ENCODE measurements around the gene PLD1. TPM values are rescaled to one million over a fixed set of nuclear protein-coding genes. Genes with fewer than 3 reads are reported as not detected.

PLD1 gene
- total and polyA plus RNA-seq, 10 of the 15 experiments (the other 5 are each of a cell fraction or from before 2014, with no cell fraction given), result 2.9 to 108 (median 3.6) TPM

- CTCF ChIA-PET, result interaction anchor here (0.6 to 11.8 kb wide), 11 partner anchors 8 to 301 kb away, joined by 3 to 274 read pairs (median 40); partner anchors contain the start of gene PLD1
- no peaks in the 10 kb centered on the region for H3K27me3 ChIP-seq (replicated peaks in 1 of 2; ENCODE audit: control insufficient read depth in 2 of 2, insufficient read depth in 2 of 2, low read length in 1 of 2)
- H3K9ac ChIP-seq (ENCODE audit: control insufficient read depth, insufficient read depth, low read length), result no peak overlapping the region
- ATAC-seq (no peak), DNase-seq (ENCODE audit: low read depth, low spot score) (no peak), FAIRE-seq (no peak)
- 68% methylated on average over 3 of the region's 3 CpGs for WGBS (ENCODE audit: insufficient coverage, insufficient replicate concordance, low lambda C conversion rate, missing lambda C conversion rate)
- H3K4me1 ChIP-seq (ENCODE audit: control insufficient read depth, insufficient read depth, low read length), result no peaks in the 10 kb centered on the region
- H4K20me1 ChIP-seq (ENCODE audit: control insufficient read depth, insufficient read depth), result no peaks in the 10 kb centered on the region
- H3K27ac ChIP-seq (ENCODE audit: control insufficient read depth, insufficient read depth), result no peak overlapping the region
- SMC1A ChIA-PET (ENCODE audit: uncharacterized antibody, unreplicated experiment), result interaction anchor here (0.6 to 8.9 kb wide), 18 partner anchors 11 to 518 kb away, joined by 3 to 154 read pairs (median 23); partner anchors contain the start of gene PLD1
- H3K4me2 ChIP-seq (ENCODE audit: control insufficient read depth, insufficient read depth), result no peak overlapping the region
- H3K79me2 ChIP-seq (ENCODE audit: control insufficient read depth, insufficient read depth, low read length), result no peaks in the 10 kb centered on the region
- BruUV-seq (replicated peaks), result no TSS peak
- intact Hi-C loops (cut with micrococcal nuclease; ENCODE audit: unreplicated experiment) (no loop called here), in situ Hi-C loops (cut with MboI) (no loop called here)
- POLR2A ChIA-PET, result interaction anchor here (0.6 to 4.1 kb wide), 10 partner anchors 10 to 512 kb away, joined by 3 to 23 read pairs (median 4); partner anchors contain the start of gene PLD1
- RAD21 ChIA-PET (ENCODE audit: unreplicated experiment), result interaction anchor here (0.8 to 13.1 kb wide), 10 partner anchors 11 to 213 kb away, joined by 3 to 333 read pairs (median 51); partner anchors contain the start of gene PLD1
- no peaks in the 10 kb centered on the region for H3K36me3 ChIP-seq (ENCODE audit: control insufficient read depth in 2 of 2, insufficient read depth in 2 of 2, low read length in 1 of 2)
- H2AFZ ChIP-seq (ENCODE audit: control insufficient read depth, low read depth, low read length), result no peak overlapping the region
- H3K9me3 ChIP-seq (replicated peaks; ENCODE audit: control insufficient read depth, insufficient read depth, low read length), result no peaks in the 10 kb centered on the region
- TF ChIP-seq CBX5 (IDR thresholded peaks at IDR 0.05; ENCODE audit: low read depth) (no peak), MTA3 (IDR thresholded peaks at IDR 0.05; ENCODE audit: borderline replicate concordance, low read length) (no peak), IKZF2 (IDR thresholded peaks at IDR 0.05) (no peak), KDM1A (IDR thresholded peaks at IDR 0.05; ENCODE audit: borderline replicate concordance) (no peak), JUND (IDR thresholded peaks at IDR 0.05; ENCODE audit: low read depth, low read length) (no peak)
- no peak overlapping the region for H3K4me3 ChIP-seq
Measured at GRCh38 chr3:171827385-171827784, 17.1 kb upstream of the PLD1 start.

- H3K4me3 ChIP-seq, result no peak overlapping the region
- H4K20me1 ChIP-seq (ENCODE audit: control insufficient read depth, insufficient read depth), result no peaks in the 10 kb centered on the region
- ChIA-PET SMC1A (ENCODE audit: uncharacterized antibody, unreplicated experiment) (interaction anchor here (0.8 to 4.4 kb wide), 7 partner anchors 9 to 83 kb away, joined by 3 to 35 read pairs (median 3); no protein-coding TSS in a partner anchor), CTCF (interaction anchor here (1.0 to 2.3 kb wide), 6 partner anchors 9 to 211 kb away, joined by 3 to 11 read pairs (median 4); no protein-coding TSS in a partner anchor), POLR2A (interaction anchor here (1.0 to 1.9 kb wide), 2 partner anchors 23 to 34 kb away, joined by 3 to 8 read pairs; no protein-coding TSS in a partner anchor), RAD21 (ENCODE audit: unreplicated experiment) (interaction anchor here (0.8 to 1.6 kb wide), 3 partner anchors 11 to 52 kb away, joined by 3 to 6 read pairs (median 3); no protein-coding TSS in a partner anchor)
- ATAC-seq, result no peak
- BruUV-seq (replicated peaks), result no TSS peak
- no peak overlapping the region for H3K9ac ChIP-seq (ENCODE audit: control insufficient read depth, insufficient read depth, low read length)
- intact Hi-C loops (cut with micrococcal nuclease; ENCODE audit: unreplicated experiment), result no loop called here
- H3K4me2 ChIP-seq (ENCODE audit: control insufficient read depth, insufficient read depth), result no peak overlapping the region
- H3K27me3 ChIP-seq (replicated peaks in 1 of 2; ENCODE audit: control insufficient read depth in 2 of 2, insufficient read depth in 2 of 2, low read length in 1 of 2), result no peaks in the 10 kb centered on the region; a peak in 1 of 4 replicates
- no peak overlapping the region for H3K27ac ChIP-seq (ENCODE audit: control insufficient read depth, insufficient read depth)
- no peaks in the 10 kb centered on the region for H3K4me1 ChIP-seq (ENCODE audit: control insufficient read depth, insufficient read depth, low read length)
- no peak overlapping the region for H2AFZ ChIP-seq (ENCODE audit: control insufficient read depth, low read depth, low read length)
- H3K79me2 ChIP-seq (ENCODE audit: control insufficient read depth, insufficient read depth, low read length), result no peaks in the 10 kb centered on the region
- DNase-seq (ENCODE audit: low read depth, low spot score), result no peak
- in situ Hi-C loops (cut with MboI), result no loop called here
- H3K36me3 ChIP-seq (ENCODE audit: control insufficient read depth in 2 of 2, insufficient read depth in 2 of 2, low read length in 1 of 2), result no peaks in the 10 kb centered on the region
- WGBS (ENCODE audit: insufficient coverage, insufficient replicate concordance, low lambda C conversion rate, missing lambda C conversion rate), result 47% methylated on average over 5 of the region's 5 CpGs
- FAIRE-seq, result no peak
- no peaks in the 10 kb centered on the region for H3K9me3 ChIP-seq (replicated peaks; ENCODE audit: control insufficient read depth, insufficient read depth, low read length)
- TF ChIP-seq HDAC2 (IDR thresholded peaks at IDR 0.05) (no peak), TCF7 (IDR thresholded peaks at IDR 0.05; ENCODE audit: borderline replicate concordance) (no peak), RAD21 (IDR thresholded peaks at IDR 0.05; ENCODE audit: insufficient read depth, low read depth, low read length) (no peak), NFYA (IDR thresholded peaks at IDR 0.05; ENCODE audit: borderline replicate concordance, low read depth, low read length) (no peak), ZNF24 (IDR thresholded peaks at IDR 0.05) (no peak), POLR2AphosphoS2 (IDR thresholded peaks at IDR 0.05; ENCODE audit: low read depth, low read length) (no peak), NFIC (IDR thresholded peaks at IDR 0.05; ENCODE audit: low read depth, low read length) (no peak), RAD51 (IDR thresholded peaks at IDR 0.05) (no peak), HDAC6 (IDR thresholded peaks at IDR 0.05; ENCODE audit: unreplicated experiment) (no peak), MTA2 (IDR thresholded peaks at IDR 0.05; ENCODE audit: low read depth) (no peak), NR2F1 (conservative IDR thresholded peaks at IDR 0.05) (no peak), IKZF1 (conservative IDR thresholded peaks at IDR 0.05) (no peak)
Measured at GRCh38 chr3:171825222-171825828, 15.0 kb upstream of the PLD1 start.

Data from GM12878 (cell line).